Mucosa of descending colon (tissue), 3 donors: Measurements from ENCODE around the gene TRPC4. TPM values are rescaled to one million over a fixed set of nuclear protein-coding genes. Genes with fewer than 3 reads are reported as not detected.

Experiments
- ATAC-seq: fragments of 200-7000 bp; cut with Tn5 transposase; one replicate; pipeline ENCODE4 v1.9.1; 2020; ENCODE audit warnings: mild to moderate bottlenecking, moderate library complexity
- DNase-seq, 3 donors: peaks; one replicate each; pipeline ENCODE4 v3.0.0-alpha.2; 2020
- H3K36me3 ChIP-seq: fragments of 200-600 bp; one replicate; pipeline ENCODE4 v1.8.0; 2021; ENCODE audit warnings: low read depth, mild to moderate bottlenecking
- H3K4me1 ChIP-seq: fragments of 200-600 bp; one replicate; pipeline ENCODE4 v1.8.0; 2021; ENCODE audit warnings: low read depth, mild to moderate bottlenecking
- H3K4me3 ChIP-seq: fragments of 200-600 bp; one replicate; pipeline ENCODE4 v1.8.0; 2021; ENCODE audit warnings: mild to moderate bottlenecking
- H3K9me3 ChIP-seq: fragments of 200-600 bp; one replicate; pipeline ENCODE4 v1.8.0; 2021; ENCODE audit warnings: mild to moderate bottlenecking
- intact Hi-C, 2 donors: fragments of 100-400 bp; cut with DNase I in 1 of 2; cut with micrococcal nuclease in 1 of 2; formaldehyde crosslinking; loops; one replicate each; pipeline versions ENCODE4 v1.11.0 to v1.11.1; 2022; cut with DNase I, micrococcal nuclease
- total RNA-seq, 3 donors: library from RNA; stranded (reverse); fragmentation: NEBNext Ultra II Directional in 2 of 3; extraction: Animal tissue kit (Norgen Biotek cat#: 25700) in 2 of 3; gene quantifications; one replicate each; pipeline versions ENCODE4 v1.2.1 to v1.2.4, GENCODE V29; 2021 to 2023
- TF ChIP-seq, protein P1 (sequence below): fragments of 200-600 bp; IDR thresholded peaks from one replicate; pipeline ENCODE4 v1.8.0; 2022; ENCODE audit warnings: antibody characterized with exemption, mild to moderate bottlenecking
- donor health status: DM: no; HTN: no; CAD: no; lungs with moderate emphysema.
- donor health status: DM: no; HTN: no; CAD: no.
- donor health status: DM: no; HTN: yes; CAD: no.

The TRPC4 gene
- total RNA-seq, 3 donors from 2014 or later = 0.23 to 5.1 (median 0.39) TPM

DNA sequence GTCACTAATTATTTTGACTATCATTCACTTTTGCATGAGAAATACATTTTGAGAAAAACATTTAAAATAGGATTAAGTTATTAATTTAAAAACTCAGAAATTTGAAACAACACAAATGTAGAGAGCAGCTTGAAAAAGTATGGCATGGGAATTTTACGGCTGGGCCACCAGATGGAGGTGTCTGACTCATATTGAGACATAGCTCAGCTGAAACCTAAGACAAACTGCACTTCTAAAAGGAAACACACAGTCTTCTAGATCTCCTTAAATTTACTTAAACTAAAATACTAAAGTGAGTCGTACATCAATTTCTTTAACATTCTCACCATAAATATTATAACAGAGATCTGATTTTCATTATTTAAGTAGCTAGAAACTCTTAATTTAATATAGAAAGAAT lies 229.1 kb downstream of the TRPC4 start:
- intact Hi-C loops = no loop called here
- ATAC-seq (no peak), DNase-seq (no peak)
- Histone ChIP-seq H3K36me3 (no peaks in the 10 kb centered on the region), H3K9me3 (no peaks in the 10 kb centered on the region), H3K4me1 (no peaks in the 10 kb centered on the region), H3K4me3 (no peak overlapping the region)
- TF ChIP-seq, protein P1, sequence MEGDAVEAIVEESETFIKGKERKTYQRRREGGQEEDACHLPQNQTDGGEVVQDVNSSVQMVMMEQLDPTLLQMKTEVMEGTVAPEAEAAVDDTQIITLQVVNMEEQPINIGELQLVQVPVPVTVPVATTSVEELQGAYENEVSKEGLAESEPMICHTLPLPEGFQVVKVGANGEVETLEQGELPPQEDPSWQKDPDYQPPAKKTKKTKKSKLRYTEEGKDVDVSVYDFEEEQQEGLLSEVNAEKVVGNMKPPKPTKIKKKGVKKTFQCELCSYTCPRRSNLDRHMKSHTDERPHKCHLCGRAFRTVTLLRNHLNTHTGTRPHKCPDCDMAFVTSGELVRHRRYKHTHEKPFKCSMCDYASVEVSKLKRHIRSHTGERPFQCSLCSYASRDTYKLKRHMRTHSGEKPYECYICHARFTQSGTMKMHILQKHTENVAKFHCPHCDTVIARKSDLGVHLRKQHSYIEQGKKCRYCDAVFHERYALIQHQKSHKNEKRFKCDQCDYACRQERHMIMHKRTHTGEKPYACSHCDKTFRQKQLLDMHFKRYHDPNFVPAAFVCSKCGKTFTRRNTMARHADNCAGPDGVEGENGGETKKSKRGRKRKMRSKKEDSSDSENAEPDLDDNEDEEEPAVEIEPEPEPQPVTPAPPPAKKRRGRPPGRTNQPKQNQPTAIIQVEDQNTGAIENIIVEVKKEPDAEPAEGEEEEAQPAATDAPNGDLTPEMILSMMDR = no peak

DNA sequence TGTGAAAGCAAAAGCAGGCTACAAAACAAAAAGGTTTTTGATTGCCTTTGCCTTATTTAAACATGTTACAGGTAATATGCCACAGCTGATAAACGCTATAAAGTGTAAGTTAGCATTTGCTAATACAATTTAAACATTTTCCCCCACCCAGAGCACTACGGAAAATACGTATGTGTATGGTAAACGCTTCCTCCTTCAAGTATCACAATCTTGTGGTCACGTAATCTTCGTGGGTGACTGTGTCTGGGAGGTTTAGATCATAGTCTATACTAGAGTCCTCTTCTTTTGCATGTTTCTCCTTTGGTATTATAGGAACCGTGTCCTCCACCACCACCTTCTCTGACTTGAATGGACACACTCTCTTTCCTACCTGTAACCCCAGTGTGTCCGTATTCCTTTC lies 232.9 kb downstream of the TRPC4 start:
- H3K4me3 ChIP-seq = no peak overlapping the region
- ATAC-seq (no peak), DNase-seq (no peak)
- H3K36me3 ChIP-seq = no peaks in the 10 kb centered on the region
- intact Hi-C loops = no loop called here
- TF ChIP-seq, protein P1 = no peak
- no peaks in the 10 kb centered on the region for H3K4me1 ChIP-seq
- H3K9me3 ChIP-seq = no peaks in the 10 kb centered on the region

DNA sequence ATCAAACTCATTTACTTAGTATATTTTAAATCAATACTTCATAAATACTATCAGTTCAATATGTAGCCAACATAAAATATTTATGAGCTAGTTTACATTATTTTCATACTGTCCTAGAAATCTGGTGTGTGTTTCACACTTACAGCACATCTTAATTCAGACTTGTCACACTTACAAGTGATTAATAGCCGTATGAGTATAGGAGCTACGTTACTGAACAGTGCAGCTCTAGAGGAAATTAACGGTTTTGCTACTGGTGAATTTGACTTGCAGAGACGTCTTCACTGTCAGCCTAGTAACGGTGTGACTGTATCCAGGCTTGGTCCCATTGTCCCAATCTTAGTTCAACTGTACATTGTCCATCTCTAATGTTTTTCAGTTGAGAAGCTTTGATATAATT lies 237.3 kb downstream of the TRPC4 start:
- H3K9me3 ChIP-seq = no peaks in the 10 kb centered on the region
- intact Hi-C loops = no loop called here
- no peaks in the 10 kb centered on the region for H3K4me1 ChIP-seq
- no peaks in the 10 kb centered on the region for H3K36me3 ChIP-seq
- DNase-seq = no peak
- ATAC-seq = no peak
- TF ChIP-seq, protein P1 = no peak
- no peak overlapping the region for H3K4me3 ChIP-seq

DNA sequence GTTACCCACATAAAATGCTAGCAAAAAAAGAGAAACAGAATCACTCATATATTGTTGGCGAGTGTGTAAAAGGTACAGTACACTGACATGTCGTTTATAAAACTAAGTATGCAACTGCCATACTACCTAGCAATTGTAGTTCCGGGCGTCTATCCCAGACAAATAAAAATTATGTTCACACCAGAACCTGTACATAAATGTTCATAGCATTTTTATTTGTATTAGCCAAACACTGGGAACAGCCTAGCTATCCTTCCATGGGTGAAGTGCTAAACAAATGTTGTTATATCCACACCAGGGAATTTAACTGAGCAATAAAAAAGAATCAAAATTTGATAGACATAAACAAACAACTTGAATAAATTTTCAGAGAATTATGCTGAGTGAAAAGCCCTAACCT lies 242.1 kb downstream of the TRPC4 start:
- ATAC-seq (no peak), DNase-seq (no peak)
- no peaks in the 10 kb centered on the region for H3K36me3 ChIP-seq
- H3K4me3 ChIP-seq = no peak overlapping the region
- intact Hi-C loops = no loop called here
- TF ChIP-seq, protein P1 = no peak
- H3K4me1 ChIP-seq = no peaks in the 10 kb centered on the region
- H3K9me3 ChIP-seq = no peaks in the 10 kb centered on the region

DNA sequence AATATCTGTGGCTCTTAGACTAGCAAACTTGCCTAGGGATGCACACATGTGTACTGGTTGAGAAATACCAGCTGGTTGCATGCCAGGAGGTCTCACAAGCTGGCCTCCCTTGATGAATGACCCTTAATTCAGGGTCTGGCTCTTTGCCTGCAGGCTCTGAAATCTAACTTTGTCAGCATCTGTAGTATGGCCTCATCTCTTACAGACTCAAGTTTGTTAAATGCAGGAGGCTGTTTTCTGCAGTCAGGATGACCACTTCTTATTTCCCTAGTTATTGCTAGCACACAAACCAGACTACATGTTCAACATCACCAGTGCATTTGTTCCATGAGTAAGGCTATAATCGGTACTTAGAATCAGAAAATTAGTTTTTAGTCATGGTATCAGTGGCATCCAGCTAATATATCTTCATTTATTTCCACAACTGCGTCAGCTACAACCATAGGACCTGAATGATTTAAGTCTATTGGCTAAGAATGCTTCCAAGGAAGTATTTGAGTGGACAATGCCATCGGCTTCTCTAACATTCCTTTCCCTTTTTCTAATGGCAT lies 247.7 kb downstream of the TRPC4 start:
- Histone ChIP-seq H3K36me3 (no peaks in the 10 kb centered on the region), H3K4me3 (no peak overlapping the region), H3K4me1 (no peaks in the 10 kb centered on the region), H3K9me3 (no peaks in the 10 kb centered on the region)
- TF ChIP-seq, protein P1 = no peak
- ATAC-seq = no peak
- DNase-seq = no peak
- intact Hi-C loops = no loop called here

DNA sequence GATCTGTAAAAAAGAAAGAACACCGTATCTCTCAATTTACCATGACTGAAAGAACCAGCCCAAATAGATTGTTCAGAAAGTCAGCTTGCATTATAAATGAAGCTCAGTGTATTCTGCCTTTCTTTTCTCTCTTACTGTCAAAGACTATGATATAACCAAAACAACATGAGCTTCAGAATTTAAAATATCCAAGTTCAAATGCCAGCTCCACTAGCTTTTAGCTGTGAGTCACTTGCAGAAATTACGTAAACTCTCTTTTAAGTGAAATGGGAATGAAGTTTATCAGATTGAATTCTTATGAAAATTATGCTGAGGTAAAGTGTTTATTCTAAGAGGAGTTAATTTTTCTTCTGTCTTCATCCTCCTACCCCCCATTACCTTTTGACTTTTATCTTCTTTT lies 251.0 kb downstream of the TRPC4 start:
- TF ChIP-seq, protein P1 = no peak
- intact Hi-C loops = no loop called here
- DNase-seq = no peak
- no peaks in the 10 kb centered on the region for H3K4me1 ChIP-seq
- no peaks in the 10 kb centered on the region for H3K9me3 ChIP-seq
- no peak for ATAC-seq
- no peak overlapping the region for H3K4me3 ChIP-seq
- H3K36me3 ChIP-seq = no peaks in the 10 kb centered on the region
